GM12878 (cell line): ENCODE results near the gene GID8. TPM values are rescaled to one million over a fixed set of nuclear protein-coding genes. Genes with fewer than 3 reads are reported as not detected.
A peak's percentile ranks its signal among the peaks of the same experiment; 100 is the strongest.

Experiments used
- ATAC-seq: fragments of 200-7000 bp; cut with Tn5 transposase; 3 replicates; pipeline ENCODE4 v1.9.1; 2020; ENCODE audit warnings: mild to moderate bottlenecking, moderate library complexity
- BruUV-seq: library from RNA; stranded (reverse); fragments of 400-500 nt; replicated peaks from 2 replicates; lab custom pipeline; 2021; lab: Mats Ljungman, UMichigan
- CTCF ChIA-PET: fragments of 300-600 bp; sonication (Branson Sonifier 250); formaldehyde crosslinking; extraction: SDS; loops from one replicate; lab custom pipeline; 2021; ENCODE audit warnings: inconsistent platforms; lab: Yijun Ruan, JAX
- POLR2A ChIA-PET: fragments of 350-600 bp; formaldehyde crosslinking; extraction: SDS; loops from one replicate; lab custom pipeline; 2021; ENCODE audit warnings: inconsistent platforms; lab: Charles Lee
- RAD21 ChIA-PET: fragments of 300-600 bp; sonication (Branson Sonifier 250); formaldehyde crosslinking; loops from one replicate; lab custom pipeline; 2023; ENCODE audit warnings: antibody characterized with exemption; ENCODE audit not compliant: unreplicated experiment; lab: Charles Lee
- SMC1A ChIA-PET: fragments of 300-600 bp; sonication (Branson Sonifier 250); formaldehyde crosslinking; loops from one replicate; lab custom pipeline; 2023; ENCODE audit not compliant: unreplicated experiment, uncharacterized antibody; lab: Charles Lee
- DNase-seq: peaks from one replicate; pipeline ENCODE4 v3.0.0-alpha.2; 2011; ENCODE audit warnings: low read depth, low spot score
- FAIRE-seq: peaks from 3 replicates; lab custom pipeline; 2011; peaks lifted over from hg19 to GRCh38; lab: Jason Lieb, UNC
- H2AFZ ChIP-seq: 2 replicates; pipeline ENCODE4 v1.6.0; 2011; ENCODE audit warnings: low read depth, low read length, control low read depth; ENCODE audit not compliant: control insufficient read depth
- H3K27ac ChIP-seq: 2 replicates; pipeline ENCODE4 v1.5.1; 2011; ENCODE audit warnings: control low read depth; ENCODE audit not compliant: control insufficient read depth, insufficient read depth
- H3K27me3 ChIP-seq, 2 experiments: replicated peaks in 1 of 2; 2 replicates each; pipeline versions ENCODE4 v1.6.0 to v1.6.1; 2011; ENCODE audit warnings: low read length in 1 of 2; ENCODE audit not compliant: control insufficient read depth in 2 of 2, insufficient read depth in 2 of 2
- H3K36me3 ChIP-seq, 2 experiments: 2 replicates each; pipeline ENCODE4 v1.5.1; 2011; ENCODE audit warnings: low read length in 1 of 2; ENCODE audit not compliant: control insufficient read depth in 2 of 2, insufficient read depth in 2 of 2
- H3K4me1 ChIP-seq: 2 replicates; pipeline ENCODE4 v1.6.1; 2011; ENCODE audit warnings: mild to moderate bottlenecking, low read length, moderate library complexity, mixed read lengths; ENCODE audit not compliant: control insufficient read depth, insufficient read depth
- H3K4me2 ChIP-seq: 2 replicates; pipeline ENCODE4 v1.6.0; 2011; ENCODE audit warnings: control low read depth; ENCODE audit not compliant: control insufficient read depth, insufficient read depth
- H3K4me3 ChIP-seq: fragments of 200-600 bp; sonication (generic); 2 replicates; pipeline ENCODE4 v1.5.1; 2016
- H3K79me2 ChIP-seq: 2 replicates; pipeline ENCODE4 v1.6.0; 2011; ENCODE audit warnings: low read length; ENCODE audit not compliant: control insufficient read depth, insufficient read depth
- H3K9ac ChIP-seq: 2 replicates; pipeline ENCODE4 v1.8.0; 2011; ENCODE audit warnings: low read length, control low read depth, mixed read lengths; ENCODE audit not compliant: control insufficient read depth, insufficient read depth
- H3K9me3 ChIP-seq: replicated peaks from 3 replicates; pipeline ENCODE4 v1.5.1; 2011; ENCODE audit warnings: mild to moderate bottlenecking, low read length; ENCODE audit not compliant: control insufficient read depth, insufficient read depth
- H4K20me1 ChIP-seq: 2 replicates; pipeline ENCODE4 v1.6.0; 2011; ENCODE audit not compliant: control insufficient read depth, insufficient read depth
- IKZF2 ChIP-seq, 2 experiments: fragments of 450-650 bp; IDR thresholded peaks; 2 replicates each; pipeline ENCODE4 v1.6.1; 2017; ENCODE audit warnings: mild to moderate bottlenecking in 2 of 2, moderate library complexity in 2 of 2
- IRF5 ChIP-seq: fragments of 450-650 bp; IDR thresholded peaks from 2 replicates; pipeline ENCODE4 v1.6.1; 2017; ENCODE audit warnings: borderline replicate concordance
- KAT2A ChIP-seq: conservative IDR thresholded peaks from 2 replicates; pipeline ENCODE4 v1.6.1; 2011; ENCODE audit warnings: low read depth, low read length; ENCODE audit not compliant: control insufficient read depth
- POU2F2 ChIP-seq: IDR thresholded peaks from 3 replicates; pipeline ENCODE4 v1.6.1; 2011; ENCODE audit warnings: low read depth, mild to moderate bottlenecking, low read length, borderline replicate concordance
- REST ChIP-seq: IDR thresholded peaks from 2 replicates; pipeline ENCODE4 v1.6.1; 2012; ENCODE audit warnings: mild to moderate bottlenecking, low read depth, low read length
- ZNF384 ChIP-seq: IDR thresholded peaks from 2 replicates; pipeline ENCODE4 v1.6.1; 2012; ENCODE audit warnings: low read depth, mild to moderate bottlenecking, low read length, improper control_type of control experiment, borderline replicate concordance
- ZNF687 ChIP-seq: fragments of 450-650 bp; IDR thresholded peaks from 2 replicates; pipeline ENCODE4 v1.6.1; 2017; ENCODE audit warnings: mild to moderate bottlenecking, moderate library complexity
- WGBS: methylation state at CpG from one replicate; pipeline ENCODE4 v1.1.6; 2016; ENCODE audit warnings: low lambda C conversion rate; ENCODE audit not compliant: insufficient replicate concordance, insufficient coverage; ENCODE audit errors: missing lambda C conversion rate; 5-methylcytosine and 5-hydroxymethylcytosine counted together
- in situ Hi-C: fragments of 300-500 bp; cut with MboI; formaldehyde crosslinking; loops from 9 replicates; pipeline ENCODE4 v1.14.3; 2018; ENCODE audit warnings: mixed read lengths
- intact Hi-C: fragments of 100-400 bp; cut with micrococcal nuclease; formaldehyde crosslinking; loops from one replicate; pipeline ENCODE4 v1.14.2; 2022; ENCODE audit not compliant: unreplicated experiment
- polyA plus RNA-seq, 11 experiments: library from polyadenylated mRNA; depleted of rRNA in 4 of 11; unstranded in 6 of 11; stranded (reverse) in 5 of 11; fragments of >200 nt; fragmentation: Nextera tagmentation in 4 of 11; fragmentation: Illumina TruSeq in 1 of 11; extraction: Ambion mirVana in 4 of 11; extraction: Trizol in 1 of 11; gene quantifications; 1 replicate in 1 of 11; 2 replicates in 10 of 11; pipeline versions ENCODE4 v1.2.1 to v1.2.3, GENCODE V29; 2011 to 2016; ENCODE audit warnings: inconsistent platforms in 2 of 11, missing spikeins in 2 of 11, low read depth in 1 of 11
- total RNA-seq, 4 experiments: library from RNA; depleted of rRNA in 3 of 4; stranded (reverse); fragments of >200 nt in 3 of 4; fragmentation: Illumina TruSeq in 1 of 4; extraction: Trizol in 1 of 4; gene quantifications; 2 replicates each; pipeline versions ENCODE4 v1.2.1 to v1.2.3, GENCODE V29; 2013 to 2021

The GID8 gene
- total and polyA plus RNA-seq, 10 of the 15 experiments (the other 5 are each of a cell fraction or from before 2014, with no cell fraction given), result 12.0 to 33.8 (median 22.2) TPM

- TF ChIP-seq REST, result no peak
- TF ChIP-seq POU2F2, result no peak
Measured at GRCh38 chr20:62980970-62981369, 43.0 kb downstream of the GID8 start (continued).

DNA sequence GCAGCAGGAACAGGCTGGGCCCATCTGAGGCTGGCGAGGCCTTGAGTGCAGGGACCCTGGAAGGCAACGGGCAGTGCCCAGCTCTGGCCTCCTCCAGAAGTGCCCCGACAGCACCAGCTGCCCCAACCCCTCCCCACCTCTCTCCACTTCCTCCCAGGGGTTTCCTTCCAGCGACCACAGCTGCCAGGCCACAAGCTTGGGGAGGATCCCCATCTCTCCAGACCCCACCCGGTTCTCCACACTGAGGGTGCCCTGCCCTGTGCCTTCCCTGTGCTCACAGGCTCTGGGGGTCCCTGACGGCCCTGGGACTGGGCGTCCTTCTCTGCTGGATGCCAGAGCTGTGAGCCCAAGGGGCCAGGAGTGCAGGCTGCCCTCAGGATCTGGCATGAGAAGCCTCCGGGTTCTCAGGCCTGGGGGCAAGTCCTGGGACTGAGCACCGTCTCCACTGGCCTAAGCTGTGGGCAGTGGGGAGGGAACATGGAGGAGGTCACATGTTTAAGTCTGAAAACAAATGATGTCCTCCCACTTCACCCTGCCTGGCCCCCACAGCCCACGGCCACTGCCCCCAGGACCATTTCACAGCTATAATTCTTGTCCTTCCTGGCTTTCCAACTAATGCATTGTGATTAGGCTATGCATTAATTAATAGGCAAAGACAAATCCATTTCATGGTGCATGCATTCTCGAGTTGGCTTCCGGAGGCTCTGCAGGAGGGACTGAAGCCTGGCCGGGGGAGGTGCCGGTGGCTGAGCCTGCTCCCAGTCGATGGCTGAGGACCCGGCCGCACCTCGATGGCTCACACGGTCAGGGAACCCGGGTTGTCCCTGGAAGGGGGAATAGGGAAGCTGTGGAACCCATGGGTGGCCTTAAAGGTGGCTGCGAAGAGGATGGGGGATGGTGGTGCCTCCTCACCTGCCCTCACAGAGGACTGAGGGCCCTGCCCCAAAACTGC, 44.5 kb downstream of the GID8 start:
- H3K9me3 ChIP-seq, result no peaks in the 10 kb centered on the region
- RAD21 ChIA-PET, result interaction anchor here (1.2 kb wide), 1 partner anchor 27 kb away, joined by 3 read pairs; no protein-coding TSS in a partner anchor
- no peak overlapping the region for H2AFZ ChIP-seq
- H3K79me2 ChIP-seq, result no peaks in the 10 kb centered on the region
- SMC1A ChIA-PET, result no interaction called here
- H3K4me3 ChIP-seq, result no peak overlapping the region
- peaks cover 22% of the 10 kb centered on the region for H3K4me1 ChIP-seq
- no peaks in the 10 kb centered on the region for H3K36me3 ChIP-seq
- WGBS, result 48% methylated on average over 21 of the region's 21 CpGs
- intact Hi-C loops (no loop called here), in situ Hi-C loops (no loop called here)
- ATAC-seq, result no peak
- H3K27ac ChIP-seq, result no peak overlapping the region
- DNase-seq, result no peak
- POLR2A ChIA-PET, result interaction anchor here (0.6 to 0.7 kb wide), 2 partner anchors 27 to 64 kb away, joined by 3 to 4 read pairs; no protein-coding TSS in a partner anchor
- BruUV-seq, result no TSS peak
- no peak overlapping the region for H3K4me2 ChIP-seq
- CTCF ChIA-PET, result interaction anchor here (1.2 kb wide), 1 partner anchor 10 kb away, joined by 3 read pairs; no protein-coding TSS in a partner anchor
- peaks cover 6% of the 10 kb centered on the region; the same call in 1 of the 2 replicates for H4K20me1 ChIP-seq
- peaks cover 0 to 15% of the 10 kb centered on the region in 2 experiments; a peak in 3 of 4 replicates for H3K27me3 ChIP-seq
- no peak overlapping the region for H3K9ac ChIP-seq
- FAIRE-seq, result no peak
- TF ChIP-seq ZNF384 (no peak), IKZF2 (IDR thresholded peaks at IDR 0.05) (peak in 1 of 2 experiments; percentile 11; a peak in 1 of 4 replicates), ZNF687 (no peak), KAT2A (no peak), IRF5 (no peak)
